A673 (cell line): ENCODE results near the gene SPDYE2B.
"Not testable (repeated sequence)": the region's sequence is repeated elsewhere in the genome, so short reads cannot be mapped to it uniquely, and the experiment has no call there.

Experiments
- EZH2 ChIP-seq: fragments of 200-600 bp; sonication (generic); IDR thresholded peaks from 2 replicates; pipeline ENCODE4 v1.6.1; 2017; ENCODE audit warnings: borderline replicate concordance, low read depth, mild to moderate bottlenecking, mixed read lengths, antibody characterized with exemption, low read length; ENCODE audit not compliant: poor library complexity, severe bottlenecking
- TF ChIP-seq, protein P1 (sequence below): fragments of 300-800, 200-600 bp; sonication (generic); conservative IDR thresholded peaks from 2 replicates; pipeline ENCODE4 v1.5.1; 2017; ENCODE audit warnings: low read depth, mild to moderate bottlenecking, antibody characterized with exemption, low read length, moderate library complexity, mixed read lengths

DNA sequence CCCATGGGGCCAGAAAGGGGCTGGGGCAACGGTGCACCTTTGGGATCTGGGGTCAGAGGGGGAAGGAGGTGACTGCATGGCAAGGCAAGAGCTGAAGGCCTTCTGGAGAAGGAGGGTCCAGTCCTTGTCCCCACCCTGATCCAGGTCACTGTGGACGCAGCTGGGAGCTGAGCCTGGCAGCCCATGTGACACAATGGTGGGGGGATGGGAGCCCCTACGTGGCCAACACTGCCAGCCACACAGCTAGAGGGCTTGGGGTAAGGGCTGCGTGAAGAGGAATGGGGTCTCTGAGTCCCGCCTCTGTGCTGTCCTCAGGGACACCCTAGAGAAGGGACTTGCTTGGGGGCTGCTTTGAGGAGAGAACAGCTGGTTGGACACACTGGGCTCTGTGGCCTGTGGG is 30.7 kb downstream of the SPDYE2B start:
- TF ChIP-seq, protein P1, sequence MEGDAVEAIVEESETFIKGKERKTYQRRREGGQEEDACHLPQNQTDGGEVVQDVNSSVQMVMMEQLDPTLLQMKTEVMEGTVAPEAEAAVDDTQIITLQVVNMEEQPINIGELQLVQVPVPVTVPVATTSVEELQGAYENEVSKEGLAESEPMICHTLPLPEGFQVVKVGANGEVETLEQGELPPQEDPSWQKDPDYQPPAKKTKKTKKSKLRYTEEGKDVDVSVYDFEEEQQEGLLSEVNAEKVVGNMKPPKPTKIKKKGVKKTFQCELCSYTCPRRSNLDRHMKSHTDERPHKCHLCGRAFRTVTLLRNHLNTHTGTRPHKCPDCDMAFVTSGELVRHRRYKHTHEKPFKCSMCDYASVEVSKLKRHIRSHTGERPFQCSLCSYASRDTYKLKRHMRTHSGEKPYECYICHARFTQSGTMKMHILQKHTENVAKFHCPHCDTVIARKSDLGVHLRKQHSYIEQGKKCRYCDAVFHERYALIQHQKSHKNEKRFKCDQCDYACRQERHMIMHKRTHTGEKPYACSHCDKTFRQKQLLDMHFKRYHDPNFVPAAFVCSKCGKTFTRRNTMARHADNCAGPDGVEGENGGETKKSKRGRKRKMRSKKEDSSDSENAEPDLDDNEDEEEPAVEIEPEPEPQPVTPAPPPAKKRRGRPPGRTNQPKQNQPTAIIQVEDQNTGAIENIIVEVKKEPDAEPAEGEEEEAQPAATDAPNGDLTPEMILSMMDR: not testable (repeated sequence)
- TF ChIP-seq EZH2: not testable (repeated sequence)
